Measurements from ENCODE around the gene ZNF740. TPM values are rescaled to one million over a fixed set of nuclear protein-coding genes. Genes with fewer than 3 reads are reported as not detected.

The ZNF740 gene
- total and polyA plus RNA-seq, 2 of the 8 experiments (the other 6 are each of a cell fraction or from before 2014, with no cell fraction given) = 8.2 to 40.0 TPM

- no peak for TF ChIP-seq CHD7 (IDR thresholded peaks at IDR 0.05; ENCODE audit: insufficient replicate concordance, low read length)
- TF ChIP-seq CBX8 (IDR thresholded peaks at IDR 0.05; ENCODE audit: borderline replicate concordance, low read depth, low read length) = no peak
- TF ChIP-seq KDM1A (IDR thresholded peaks at IDR 0.05; ENCODE audit: borderline replicate concordance, low read length) = no peak
- TF ChIP-seq GTF2F1 (IDR thresholded peaks at IDR 0.05; ENCODE audit: borderline replicate concordance, low read depth, low read length) = no peak
These were observed 10.9 kb upstream of the ZNF740 start (continued) for GRCh38 chr12:53169644-53170043.
